GM06990 (cell line): ENCODE measurements around the gene FBXO42.

Experiments used
- DNase-seq: peaks from one replicate; pipeline ENCODE4 v3.0.0-alpha.2; 2011; ENCODE audit not compliant: insufficient read length; ENCODE audit errors: extremely low read depth
- H3K27me3 ChIP-seq: replicated peaks from 2 replicates; pipeline ENCODE4 v1.6.0; 2011; ENCODE audit warnings: low read length; ENCODE audit not compliant: control insufficient read depth, insufficient read depth
- H3K36me3 ChIP-seq: 2 replicates; pipeline ENCODE4 v1.5.1; 2011; ENCODE audit warnings: low read length; ENCODE audit not compliant: control insufficient read depth, insufficient read depth
- H3K4me3 ChIP-seq: replicated peaks from 2 replicates; pipeline ENCODE4 v1.5.1; 2011; ENCODE audit warnings: low read depth, mild to moderate bottlenecking, control low read depth, low read length
- TF ChIP-seq, protein P1 (sequence below): IDR thresholded peaks from 2 replicates; pipeline ENCODE4 v1.5.1; 2011; ENCODE audit warnings: low read length, control low read depth, mild to moderate bottlenecking, inconsistent platforms; ENCODE audit not compliant: insufficient read depth, poor library complexity, severe bottlenecking

Gene FBXO42

GRCh38 chr1:16205334-16205671, 147.0 kb downstream of the FBXO42 start:
- Histone ChIP-seq H3K36me3 (no peaks in the 10 kb centered on the region), H3K27me3 (no peaks in the 10 kb centered on the region), H3K4me3 (no peak overlapping the region)
- TF ChIP-seq, protein P1, sequence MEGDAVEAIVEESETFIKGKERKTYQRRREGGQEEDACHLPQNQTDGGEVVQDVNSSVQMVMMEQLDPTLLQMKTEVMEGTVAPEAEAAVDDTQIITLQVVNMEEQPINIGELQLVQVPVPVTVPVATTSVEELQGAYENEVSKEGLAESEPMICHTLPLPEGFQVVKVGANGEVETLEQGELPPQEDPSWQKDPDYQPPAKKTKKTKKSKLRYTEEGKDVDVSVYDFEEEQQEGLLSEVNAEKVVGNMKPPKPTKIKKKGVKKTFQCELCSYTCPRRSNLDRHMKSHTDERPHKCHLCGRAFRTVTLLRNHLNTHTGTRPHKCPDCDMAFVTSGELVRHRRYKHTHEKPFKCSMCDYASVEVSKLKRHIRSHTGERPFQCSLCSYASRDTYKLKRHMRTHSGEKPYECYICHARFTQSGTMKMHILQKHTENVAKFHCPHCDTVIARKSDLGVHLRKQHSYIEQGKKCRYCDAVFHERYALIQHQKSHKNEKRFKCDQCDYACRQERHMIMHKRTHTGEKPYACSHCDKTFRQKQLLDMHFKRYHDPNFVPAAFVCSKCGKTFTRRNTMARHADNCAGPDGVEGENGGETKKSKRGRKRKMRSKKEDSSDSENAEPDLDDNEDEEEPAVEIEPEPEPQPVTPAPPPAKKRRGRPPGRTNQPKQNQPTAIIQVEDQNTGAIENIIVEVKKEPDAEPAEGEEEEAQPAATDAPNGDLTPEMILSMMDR, result no peak
- DNase-seq, result no peak

GRCh38 chr1:16204634-16205333, 147.5 kb downstream of the FBXO42 start:
- Histone ChIP-seq H3K27me3 (no peaks in the 10 kb centered on the region), H3K4me3 (no peak overlapping the region), H3K36me3 (no peaks in the 10 kb centered on the region)
- no peak for DNase-seq
- TF ChIP-seq, protein P1, result peak; percentile 52

DNA sequence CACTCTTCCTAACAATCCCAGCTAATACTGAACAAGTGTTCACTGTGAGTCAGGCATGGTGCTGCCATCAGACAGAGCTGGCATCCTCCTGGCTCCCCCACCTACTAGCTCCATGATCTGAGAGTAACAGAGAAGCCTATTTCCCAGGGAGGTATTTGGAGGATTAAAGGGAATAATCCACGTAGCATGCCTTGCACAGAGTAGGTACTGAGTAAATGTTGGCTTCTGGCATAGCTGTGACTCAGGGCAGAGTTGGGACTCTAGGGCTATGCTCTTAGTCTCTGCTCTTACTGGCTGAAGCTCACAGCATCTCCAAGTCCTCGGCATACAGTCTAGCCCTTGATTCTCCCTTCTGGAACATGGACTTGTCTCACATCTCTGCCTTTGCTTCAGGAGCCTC, 148.1 kb downstream of the FBXO42 start:
- no peak overlapping the region for H3K4me3 ChIP-seq
- TF ChIP-seq, protein P1, result no peak
- no peaks in the 10 kb centered on the region for H3K27me3 ChIP-seq
- no peak for DNase-seq
- H3K36me3 ChIP-seq, result no peaks in the 10 kb centered on the region

DNA sequence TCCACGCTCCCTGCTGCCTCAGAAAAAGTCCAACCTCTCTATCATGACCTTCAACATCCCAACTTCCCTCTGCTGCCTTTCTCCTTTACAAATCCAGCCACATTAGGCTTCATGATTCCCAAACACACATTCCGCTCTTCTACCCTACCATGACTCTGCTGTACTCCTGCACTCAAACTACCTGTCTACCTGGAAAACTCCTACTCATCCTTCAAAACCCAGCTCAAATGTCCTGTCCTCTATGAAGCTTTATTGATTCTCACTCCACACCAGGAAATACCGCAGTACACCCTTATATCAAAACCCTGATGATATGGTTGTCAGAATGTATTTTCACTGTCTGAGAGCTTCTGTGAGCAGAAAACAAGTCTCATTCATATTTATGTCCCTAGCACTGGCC, 148.7 kb downstream of the FBXO42 start:
- DNase-seq, result no peak
- Histone ChIP-seq H3K36me3 (no peaks in the 10 kb centered on the region), H3K27me3 (no peaks in the 10 kb centered on the region), H3K4me3 (no peak overlapping the region)
- TF ChIP-seq, protein P1, result no peak

DNA sequence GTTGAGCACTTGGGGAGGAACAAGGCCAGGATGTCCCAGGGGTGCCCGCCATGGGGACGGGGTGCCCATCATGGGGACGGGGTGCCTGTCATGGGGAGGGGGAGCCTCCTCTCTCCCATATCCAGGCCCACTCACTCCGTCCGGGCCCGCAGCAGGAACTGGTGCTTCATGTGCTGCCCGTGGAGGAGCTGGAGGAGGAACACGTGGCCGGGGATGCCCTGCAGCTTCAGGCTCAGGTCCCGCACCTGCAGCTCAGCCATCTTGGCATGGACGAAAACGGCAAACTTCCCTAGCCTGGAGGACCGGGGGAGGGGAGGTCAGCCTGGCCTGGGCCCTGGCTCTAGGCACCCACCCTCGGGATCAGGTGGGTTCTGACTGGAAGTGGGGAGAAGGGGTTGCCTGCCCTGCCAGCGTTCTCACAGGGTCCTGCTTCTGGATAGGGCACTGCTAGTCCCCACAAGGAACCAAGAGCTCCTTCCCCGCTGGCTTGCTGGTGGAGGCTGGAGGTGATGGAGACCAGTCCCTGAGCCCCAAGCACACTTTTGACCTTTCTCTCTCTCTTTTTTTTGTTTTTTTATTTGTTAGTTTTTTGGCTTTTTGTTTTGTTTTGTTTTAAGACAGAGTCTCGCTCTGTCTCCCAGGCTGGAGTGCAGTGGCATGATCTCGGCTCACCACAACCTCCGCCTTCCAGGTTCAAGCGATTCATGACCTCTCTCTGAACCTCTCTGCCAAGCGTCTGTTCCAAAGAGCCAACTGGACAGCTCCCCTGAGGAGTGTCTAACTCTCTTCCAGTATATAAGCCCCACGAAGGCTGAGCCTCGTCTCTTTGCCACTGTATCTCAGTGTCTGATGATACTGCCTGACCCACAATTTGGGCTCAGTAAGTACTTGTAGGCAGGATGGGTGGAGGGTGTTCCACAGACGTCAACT, 149.7 kb downstream of the FBXO42 start:
- DNase-seq, result no peak
- Histone ChIP-seq H3K27me3 (no peaks in the 10 kb centered on the region), H3K36me3 (no peaks in the 10 kb centered on the region), H3K4me3 (no peak overlapping the region)
- TF ChIP-seq, protein P1, result no peak
